GM23338 (cell line): ENCODE measurements around the gene CABP4. TPM values are rescaled to one million over a fixed set of nuclear protein-coding genes. Genes with fewer than 3 reads are reported as not detected.

Source experiments
- ATAC-seq: fragments of 200-7000 bp; cut with Tn5 transposase; 3 replicates; pipeline ENCODE4 v1.9.1; 2020
- DNase-seq: peaks from one replicate; pipeline ENCODE4 v3.0.0-alpha.2; 2015; ENCODE audit warnings: low spot score
- H2AFZ ChIP-seq: fragments of 200-600 bp; sonication (generic); 2 replicates; pipeline ENCODE4 v1.8.0; 2016; ENCODE audit warnings: antibody characterized with exemption, mild to moderate bottlenecking, moderate library complexity
- H3F3A ChIP-seq: fragments of 200-600 bp; sonication (generic); replicated peaks from 2 replicates; pipeline ENCODE4 v1.8.0; 2017; ENCODE audit warnings: antibody characterized with exemption, mixed run types, low read depth
- H3K27ac ChIP-seq: fragments of 200-600 bp; sonication (generic); 2 replicates; pipeline ENCODE4 v1.6.1; 2016; ENCODE audit warnings: low read depth
- H3K27me3 ChIP-seq: fragments of 200-600 bp; sonication (generic); 2 replicates; pipeline ENCODE4 v1.8.0; 2016; ENCODE audit warnings: mild to moderate bottlenecking, mixed run types, moderate library complexity; ENCODE audit not compliant: insufficient read depth
- H3K36me3 ChIP-seq: fragments of 200-600 bp; sonication (generic); 2 replicates; pipeline ENCODE4 v1.8.0; 2016; ENCODE audit warnings: mild to moderate bottlenecking; ENCODE audit not compliant: insufficient read depth
- H3K4me1 ChIP-seq: fragments of 200-600 bp; sonication (generic); 2 replicates; pipeline ENCODE4 v1.8.0; 2016; ENCODE audit warnings: mild to moderate bottlenecking, moderate library complexity; ENCODE audit not compliant: insufficient read depth
- H3K4me2 ChIP-seq: fragments of 200-600 bp; sonication (generic); 2 replicates; pipeline ENCODE4 v1.7.1; 2017; ENCODE audit warnings: mixed run types
- H3K4me3 ChIP-seq: fragments of 200-600 bp; sonication (generic); 2 replicates; pipeline ENCODE4 v1.6.1; 2016; ENCODE audit warnings: mixed run types
- H3K79me2 ChIP-seq: fragments of 200-600 bp; sonication (generic); replicated peaks from 2 replicates; pipeline ENCODE4 v1.8.0; 2017; ENCODE audit warnings: mild to moderate bottlenecking; ENCODE audit not compliant: insufficient read depth
- H3K9me2 ChIP-seq: fragments of 200-600 bp; sonication (generic); 2 replicates; pipeline ENCODE4 v1.8.0; 2017; ENCODE audit not compliant: insufficient read depth
- H4K20me1 ChIP-seq: fragments of 200-600 bp; sonication (generic); replicated peaks from 2 replicates; pipeline ENCODE4 v1.8.0; 2017; ENCODE audit warnings: mild to moderate bottlenecking; ENCODE audit not compliant: insufficient read depth
- H3K27ac Mint-ChIP-seq: 2 replicates; pipeline ENCODE4 v1.8.0; 2020; ENCODE audit warnings: inconsistent platforms, mild to moderate bottlenecking, moderate library complexity, mixed read lengths
- H3K27me3 Mint-ChIP-seq: 3 replicates; pipeline ENCODE4 v1.8.0; 2022; ENCODE audit warnings: low read depth, mild to moderate bottlenecking, moderate library complexity, mixed read lengths, inconsistent platforms; ENCODE audit not compliant: insufficient read depth, poor library complexity
- H3K36me3 Mint-ChIP-seq: 3 replicates; pipeline ENCODE4 v1.8.0; 2021; ENCODE audit warnings: low read depth, mild to moderate bottlenecking, inconsistent platforms, moderate library complexity, mixed read lengths
- H3K4me1 Mint-ChIP-seq: 3 replicates; pipeline ENCODE4 v1.8.0; 2020; ENCODE audit warnings: mild to moderate bottlenecking, inconsistent platforms, mixed read lengths
- H3K4me3 Mint-ChIP-seq: 3 replicates; pipeline ENCODE4 v1.8.0; 2021; ENCODE audit warnings: moderate library complexity, mild to moderate bottlenecking, inconsistent platforms, mixed read lengths
- H3K9me3 Mint-ChIP-seq: 3 replicates; pipeline ENCODE4 v1.8.0; 2020; ENCODE audit warnings: moderate library complexity, mild to moderate bottlenecking, inconsistent platforms, mixed read lengths
- CREB1 ChIP-seq: fragments of 250-450 bp; sonication (Bioruptor Pico); IDR thresholded peaks from 2 replicates; pipeline ENCODE4 v1.5.0; 2020; ENCODE audit warnings: low read depth, mild to moderate bottlenecking, moderate library complexity
- CTCF ChIP-seq, 2 experiments: fragments of 200-600 bp in 1 of 2; sonication (generic) in 1 of 2; conservative IDR thresholded peaks; 2 replicates each; pipeline versions ENCODE4 v1.5.1 to v1.6.1; 2016 to 2017; ENCODE audit warnings: antibody characterized with exemption in 2 of 2, low read depth in 2 of 2, mild to moderate bottlenecking in 2 of 2, moderate library complexity in 1 of 2
- ETS1 ChIP-seq: IDR thresholded peaks from 2 replicates; pipeline ENCODE4 v1.6.1; 2016; ENCODE audit warnings: antibody characterized with exemption
- EZH2 ChIP-seq: fragments of 200-600 bp; sonication (generic); IDR thresholded peaks from one replicate; pipeline ENCODE4 v1.8.0; 2017; ENCODE audit warnings: antibody characterized with exemption, mild to moderate bottlenecking, low read depth; ENCODE audit not compliant: unreplicated experiment
- EZH2phosphoT487 ChIP-seq: fragments of 200-600 bp; sonication (generic); IDR thresholded peaks from one replicate; pipeline ENCODE4 v1.8.1; 2018; ENCODE audit warnings: antibody characterized with exemption; ENCODE audit not compliant: unreplicated experiment
- JUNB ChIP-seq: IDR thresholded peaks from one replicate; pipeline ENCODE4 v1.6.1; 2016; ENCODE audit warnings: antibody characterized with exemption; ENCODE audit not compliant: unreplicated experiment
- NANOG ChIP-seq: IDR thresholded peaks from 2 replicates; pipeline ENCODE4 v1.6.1; 2016; ENCODE audit warnings: antibody characterized with exemption, borderline replicate concordance
- POLR2AphosphoS5 ChIP-seq: IDR thresholded peaks from 2 replicates; pipeline ENCODE4 v1.6.1; 2016; ENCODE audit warnings: antibody characterized with exemption, low read depth
- REST ChIP-seq: IDR thresholded peaks from one replicate; pipeline ENCODE4 v1.6.1; 2018; ENCODE audit warnings: antibody characterized with exemption; ENCODE audit not compliant: unreplicated experiment
- STAT1 ChIP-seq: IDR thresholded peaks from one replicate; pipeline ENCODE4 v1.6.1; 2016; ENCODE audit warnings: antibody characterized with exemption; ENCODE audit not compliant: unreplicated experiment
- ZNF114 ChIP-seq: fragments of 250-450 bp; sonication (Bioruptor Pico); IDR thresholded peaks from 2 replicates; pipeline ENCODE4 v1.5.0; 2020; ENCODE audit warnings: mild to moderate bottlenecking, moderate library complexity
- ZNF331 ChIP-seq: fragments of 250-450 bp; sonication (Bioruptor Pico); IDR thresholded peaks from 2 replicates; pipeline ENCODE4 v1.5.0; 2020; ENCODE audit warnings: low read depth, mild to moderate bottlenecking, moderate library complexity
- ZNF462 ChIP-seq: fragments of 250-450 bp; sonication (Bioruptor Pico); IDR thresholded peaks from 2 replicates; pipeline ENCODE4 v1.5.0; 2020; ENCODE audit warnings: mild to moderate bottlenecking, moderate library complexity
- polyA plus RNA-seq: library from polyadenylated mRNA; unstranded; fragments of >200 nt; fragmentation: Nextera tagmentation; extraction: Ambion mirVana; gene quantifications from 2 replicates; pipeline ENCODE4 v1.2.1, GENCODE V29; 2016
- total RNA-seq: library from RNA; depleted of rRNA; stranded (reverse); fragments of >200 nt; shearing (Covaris generic); gene quantifications from 2 replicates; pipeline ENCODE4 v1.2.3, GENCODE V29; 2014

Gene CABP4
- total and polyA plus RNA-seq, 2 experiments from 2014 or later: 0.28 TPM; not detected in 1

- Mint-ChIP-seq H3K9me3 (peaks cover 4% of the 10 kb centered on the region; the same call in 2 of the 3 replicates), H3K4me3 (peak overlapping the region; percentile 28; the same call in 1 of the 3 replicates), H3K36me3 (peaks cover 14% of the 10 kb centered on the region; the same call in 1 of the 3 replicates), H3K27me3 (peaks cover 24% of the 10 kb centered on the region), H3K27ac (no peak overlapping the region), H3K4me1 (peaks cover 23% of the 10 kb centered on the region)
- Histone ChIP-seq H3K27me3 (peaks cover 8% of the 10 kb centered on the region), H3K4me3 (no peak overlapping the region), H3K4me1 (no peaks in the 10 kb centered on the region; the same call in 1 of the 2 replicates), H3F3A (no peaks in the 10 kb centered on the region), H3K27ac (no peak overlapping the region), H3K9me2 (no peaks in the 10 kb centered on the region), H3K36me3 (no peaks in the 10 kb centered on the region; the same call in 1 of the 2 replicates), H3K79me2 (no peaks in the 10 kb centered on the region), H3K4me2 (no peak overlapping the region), H2AFZ (no peak overlapping the region), H4K20me1 (no peaks in the 10 kb centered on the region; the same call in 1 of the 2 replicates)
- no peak for DNase-seq
- ATAC-seq: no peak
- TF ChIP-seq EZH2 (no peak), REST (no peak), CTCF (conservative IDR thresholded peaks at IDR 0.05; ENCODE audit: low read depth in 2 of 2) (no peak), CREB1 (no peak), POLR2AphosphoS5 (no peak), EZH2phosphoT487 (no peak), STAT1 (no peak), ZNF462 (CRISPR knock-in tag) (no peak), ETS1 (no peak), ZNF114 (CRISPR knock-in tag) (no peak), NANOG (no peak), ZNF331 (CRISPR knock-in tag) (no peak), JUNB (no peak)
Observed at GRCh38 chr11:67484847-67485311, 29.7 kb downstream of the CABP4 start.
